Stimulated activated CD4-positive, alpha-beta T cell treated with anti-CD3 and anti-CD28 coated beads, Interleukin-12 subunit alpha, Interleukin-12 subunit beta, amount 100 ng/mL, for 4 hours (primary cell): Measurements from ENCODE around the gene TYK2.
"Not testable (repeated sequence)": the region's sequence is repeated elsewhere in the genome, so short reads cannot be mapped to it uniquely, and the experiment has no call there.

Source experiments
- DNase-seq: peaks from one replicate; pipeline ENCODE4 v3.0.0-alpha.2; 2020

TYK2 gene

DNA sequence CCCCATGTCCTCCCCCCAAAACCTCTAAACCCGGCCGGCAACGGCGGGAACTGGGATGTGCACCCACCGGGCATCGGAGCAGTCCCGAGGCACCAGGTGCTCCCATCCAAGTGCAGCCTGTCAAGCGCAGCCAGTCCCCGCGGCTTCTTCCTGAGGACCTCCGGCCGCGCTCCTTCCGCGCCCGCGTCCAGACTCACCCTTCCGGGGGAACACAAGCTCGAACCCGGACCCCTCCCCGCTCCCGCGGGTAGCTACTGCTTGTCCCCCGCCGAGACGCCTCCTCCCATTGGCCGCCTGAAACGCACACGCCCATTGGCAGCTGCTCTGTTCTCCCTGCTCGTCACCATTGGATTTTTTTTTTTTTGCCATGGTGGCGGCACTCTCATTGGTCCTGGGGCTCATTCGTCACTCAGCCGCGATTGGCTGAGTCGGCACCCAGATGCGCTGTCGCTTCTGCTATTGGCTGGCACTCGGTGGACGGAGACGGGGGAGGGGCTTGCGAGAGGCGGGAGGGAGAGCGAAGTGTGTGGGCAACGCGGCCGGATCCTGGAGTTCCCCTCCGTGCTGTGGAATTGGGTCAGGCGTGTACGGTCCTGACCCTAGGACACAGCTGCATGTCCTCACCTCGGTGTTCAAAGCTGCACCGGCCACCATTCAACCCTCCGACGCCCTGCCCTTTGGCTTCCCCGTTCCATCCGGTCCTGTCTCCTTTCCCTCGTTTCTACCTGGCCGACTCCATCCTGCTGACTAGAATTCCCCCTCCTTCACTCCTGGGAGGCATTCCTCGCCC, at the start of gene TYK2:
Gene TYK2, minus strand, starts transcription at position 260 of the 790 bp plus-strand sequence. CDS start 2,166 bp downstream, outside the sequence.
- DNase-seq, result peak; percentile 94

- no peak for DNase-seq
These were observed 48.6 kb upstream of the TYK2 start for GRCh38 chr19:10428996-10429381.

DNA sequence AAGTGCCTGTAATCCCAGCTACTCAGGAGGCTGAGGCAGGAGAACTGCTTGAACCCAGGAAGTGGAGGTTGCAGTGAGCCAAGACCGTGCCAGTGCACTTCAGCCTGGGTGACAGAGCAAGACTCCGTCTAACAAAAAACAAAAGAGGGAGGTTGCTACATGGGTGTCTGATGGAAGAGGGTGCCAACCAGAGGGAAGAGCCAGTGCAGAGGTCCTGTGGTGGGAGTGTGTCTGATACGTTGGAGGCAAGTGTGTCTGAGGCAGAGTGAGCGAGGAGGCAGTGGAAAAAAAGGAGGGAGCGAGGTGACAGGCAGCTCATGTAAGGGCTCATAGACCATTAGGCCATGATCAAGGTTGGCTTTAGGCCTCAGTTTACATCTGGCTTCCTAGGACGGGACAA, 46.8 kb upstream of the TYK2 start:
- DNase-seq, result no peak

GRCh38 chr19:10424011-10424637, 43.8 kb upstream of the TYK2 start:
- peak; percentile 68 for DNase-seq

DNA sequence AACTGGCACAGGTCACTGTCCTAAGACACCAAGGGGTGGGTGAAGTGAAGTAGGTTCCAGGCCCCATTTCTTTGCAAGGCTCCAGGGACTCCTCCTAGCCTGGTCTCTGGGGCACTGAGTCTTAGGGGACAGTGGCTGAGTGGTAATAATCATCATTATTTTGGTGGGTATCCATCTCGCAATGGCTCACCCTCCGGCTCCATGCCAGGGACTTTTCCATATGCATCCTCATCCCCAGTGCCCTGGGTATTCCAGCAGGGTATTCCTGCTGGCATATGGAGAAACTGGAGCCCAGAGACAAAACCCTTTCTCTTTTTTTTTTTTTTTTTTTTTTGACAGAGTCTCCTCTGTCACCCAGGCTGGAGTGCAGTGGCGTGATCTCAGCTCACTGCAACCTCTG, 42.5 kb upstream of the TYK2 start:
- no peak for DNase-seq

DNA sequence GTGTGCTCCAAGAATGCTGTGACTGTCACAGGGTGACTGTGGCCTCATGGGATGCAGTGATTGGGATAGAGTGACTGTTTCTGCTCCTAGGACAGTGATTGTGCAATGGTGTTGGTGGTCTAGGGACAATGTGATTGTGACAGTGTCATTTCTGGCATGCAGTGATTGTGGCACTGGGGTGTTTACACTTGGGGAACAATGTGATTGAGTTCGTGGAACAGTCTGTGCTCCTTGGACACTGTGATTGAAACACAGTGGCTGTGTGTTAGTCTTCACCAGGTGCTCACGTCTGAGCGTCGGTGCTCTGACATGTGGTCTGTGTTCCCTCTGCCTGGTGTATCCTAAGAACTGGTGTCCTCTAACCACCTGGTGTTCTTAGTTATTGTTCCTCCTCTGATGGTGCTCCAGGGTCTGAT, 41.7 kb upstream of the TYK2 start:
- no peak for DNase-seq

DNA sequence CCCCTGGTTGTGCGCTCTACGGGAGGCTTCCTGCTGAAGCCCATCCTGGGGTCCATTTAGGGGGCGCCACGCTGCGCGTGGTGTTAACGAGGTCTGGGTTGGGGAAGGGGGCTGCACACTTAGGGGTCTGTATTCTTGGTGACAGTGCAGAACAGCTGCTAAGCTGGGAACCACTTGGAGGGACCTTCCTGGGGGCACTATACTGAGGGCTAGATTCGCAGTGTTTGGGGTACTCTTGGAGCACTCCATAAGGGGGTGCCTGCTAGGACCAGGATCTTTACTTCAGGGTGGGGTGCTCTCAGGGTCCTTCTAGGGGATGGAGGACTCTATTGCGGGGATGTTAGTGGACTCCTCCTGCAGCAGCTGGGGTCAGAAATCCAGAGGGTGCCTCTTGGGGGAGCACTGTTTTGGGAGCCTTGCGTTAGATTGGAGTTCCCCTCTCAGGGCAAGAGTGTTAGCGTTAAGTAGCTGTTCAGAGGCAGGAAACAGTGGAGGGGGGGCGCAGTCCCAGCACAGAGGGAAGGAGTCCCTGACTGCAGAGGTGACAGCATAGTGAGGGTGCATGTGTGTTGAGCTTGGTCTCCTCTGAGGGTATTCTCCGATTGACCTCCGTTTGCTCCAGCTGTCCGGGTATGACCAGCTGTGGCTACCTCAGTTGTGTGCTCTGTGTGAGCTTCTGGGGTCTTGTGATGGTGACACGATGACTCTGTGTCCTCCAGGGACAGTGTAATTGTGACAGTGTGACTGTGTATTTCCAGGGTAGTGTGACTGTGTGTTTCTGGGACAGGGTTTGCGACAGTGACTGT, 41.1 kb upstream of the TYK2 start:
- DNase-seq, result no peak

DNA sequence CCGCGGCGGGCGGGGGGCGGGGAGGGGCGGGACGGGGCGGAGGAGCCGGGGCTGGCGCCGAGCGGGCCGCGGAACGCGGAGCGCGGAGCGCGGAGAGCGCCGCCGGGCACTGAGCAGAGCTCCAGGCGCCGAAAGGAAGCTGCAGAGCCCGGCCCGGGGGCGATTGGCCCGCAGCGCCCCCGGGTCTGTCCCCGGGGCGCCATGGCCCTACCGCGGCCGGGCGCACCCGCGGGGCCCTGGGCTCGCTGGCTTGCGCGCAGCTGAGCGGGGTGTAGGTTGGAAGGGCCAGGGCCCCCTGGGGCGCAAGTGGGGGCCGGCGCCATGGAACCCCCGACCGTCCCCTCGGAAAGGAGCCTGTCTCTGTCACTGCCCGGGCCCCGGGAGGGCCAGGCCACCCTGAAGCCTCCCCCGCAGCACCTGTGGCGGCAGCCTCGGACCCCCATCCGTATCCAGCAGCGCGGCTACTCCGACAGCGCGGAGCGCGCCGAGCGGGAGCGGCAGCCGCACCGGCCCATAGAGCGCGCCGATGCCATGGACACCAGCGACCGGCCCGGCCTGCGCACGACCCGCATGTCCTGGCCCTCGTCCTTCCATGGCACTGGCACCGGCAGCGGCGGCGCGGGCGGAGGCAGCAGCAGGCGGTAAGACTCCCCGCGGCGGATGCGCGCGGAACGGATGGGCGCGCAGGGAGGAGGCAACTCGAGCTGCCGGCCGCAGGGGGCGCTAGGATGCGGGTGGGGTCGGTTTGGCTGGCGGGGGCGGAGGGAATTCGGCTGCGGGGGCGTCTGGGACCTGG, 40.3 kb upstream of the TYK2 start, which contains the start of gene PDE4A:
Gene PDE4A, plus strand, starts transcription at position 95 of the 796 bp plus-strand sequence. Its CDS starts 227 bp downstream, at position 322.
- DNase-seq, result no peak

- no peak for DNase-seq
These were observed 39.5 kb upstream of the TYK2 start for GRCh38 chr19:10419646-10420443.

DNA sequence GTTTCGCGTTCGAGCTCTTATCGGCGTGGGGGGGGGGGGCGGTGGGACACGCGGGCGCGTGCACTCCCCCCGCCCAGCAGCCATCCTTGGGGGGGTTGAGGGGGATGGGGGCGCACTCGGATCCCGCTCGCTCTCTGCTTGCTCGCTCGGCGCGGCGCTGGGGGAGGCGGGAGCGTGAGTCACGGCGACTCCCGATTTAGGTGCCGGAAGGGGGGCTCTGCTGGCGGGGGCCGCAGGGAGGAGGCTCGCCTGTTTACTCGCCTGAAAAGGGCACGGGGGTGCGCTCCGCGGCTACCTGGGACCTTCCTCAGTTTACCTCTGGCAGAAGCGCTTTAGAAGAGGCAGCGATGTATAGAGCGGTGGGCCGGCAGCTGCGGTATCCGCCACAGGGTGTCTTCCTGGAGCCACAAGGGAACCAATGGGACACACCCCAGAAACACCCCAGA, 38.9 kb upstream of the TYK2 start:
- DNase-seq, result no peak

- no peak for DNase-seq
These were observed 38.3 kb upstream of the TYK2 start for GRCh38 chr19:10418485-10419199.

DNA sequence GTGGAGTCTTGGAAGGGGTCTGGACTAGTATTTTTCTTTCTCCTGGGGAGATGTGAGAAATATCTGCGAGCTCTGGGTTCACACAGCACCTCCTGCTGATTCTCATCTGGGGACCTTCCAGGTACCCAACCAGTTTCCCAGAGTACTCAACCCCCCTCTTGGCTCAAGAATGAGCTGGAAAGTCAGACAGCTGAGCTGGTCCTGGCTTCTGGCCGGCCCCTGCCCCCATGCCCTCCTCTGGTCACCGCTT, 37.8 kb upstream of the TYK2 start:
- DNase-seq, result no peak

GRCh38 chr19:10417541-10418234, 37.3 kb upstream of the TYK2 start:
- no peak for DNase-seq

DNA sequence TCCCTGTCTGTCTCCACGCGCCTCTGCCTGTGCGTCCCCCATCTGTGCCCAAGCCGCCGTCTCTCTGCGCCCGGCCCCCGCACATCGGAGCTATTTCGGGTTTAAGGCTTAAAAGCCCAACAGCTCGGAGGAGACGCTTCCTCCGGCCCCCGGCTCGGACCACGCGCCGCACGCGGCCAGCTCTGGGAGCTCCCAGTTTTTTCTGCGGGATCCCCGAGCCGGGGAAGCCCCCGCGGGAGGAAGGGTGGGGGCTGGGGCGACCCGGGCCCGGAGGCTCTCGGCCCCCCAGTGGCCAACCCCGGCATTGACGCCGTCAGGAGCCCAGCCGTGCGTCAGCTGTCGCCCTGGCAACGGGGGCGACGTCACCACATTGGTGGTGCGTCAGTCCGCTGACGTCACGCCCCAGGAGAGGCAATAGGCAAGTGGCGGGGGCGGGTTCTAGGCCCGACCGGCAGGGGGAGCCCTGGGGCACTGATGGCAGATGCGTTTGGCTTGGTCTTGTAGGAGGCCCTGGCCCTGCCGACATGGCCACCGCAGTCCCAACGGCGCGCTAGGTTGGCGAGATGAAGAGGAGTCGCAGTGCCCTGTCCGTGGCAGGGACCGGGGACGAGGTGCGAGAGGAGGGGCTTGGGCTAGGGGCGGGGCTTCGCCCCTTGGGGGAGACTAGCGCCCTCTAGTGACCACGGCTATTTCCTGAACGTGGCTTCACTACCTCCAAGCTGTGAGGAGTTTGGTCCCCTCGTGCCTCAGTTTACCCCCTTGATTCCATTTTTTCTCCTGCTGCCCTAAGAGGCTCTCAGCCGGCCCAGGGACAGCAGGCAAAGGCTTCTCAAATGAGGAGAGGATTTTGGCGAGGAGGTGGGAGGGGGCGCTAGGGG, 36.2 kb upstream of the TYK2 start:
- DNase-seq, result peak; percentile 92

GRCh38 chr19:10416083-10416379, 35.7 kb upstream of the TYK2 start:
- DNase-seq, result no peak

GRCh38 chr19:10412257-10412977, 32.0 kb upstream of the TYK2 start:
- DNase-seq, result no peak

DNA sequence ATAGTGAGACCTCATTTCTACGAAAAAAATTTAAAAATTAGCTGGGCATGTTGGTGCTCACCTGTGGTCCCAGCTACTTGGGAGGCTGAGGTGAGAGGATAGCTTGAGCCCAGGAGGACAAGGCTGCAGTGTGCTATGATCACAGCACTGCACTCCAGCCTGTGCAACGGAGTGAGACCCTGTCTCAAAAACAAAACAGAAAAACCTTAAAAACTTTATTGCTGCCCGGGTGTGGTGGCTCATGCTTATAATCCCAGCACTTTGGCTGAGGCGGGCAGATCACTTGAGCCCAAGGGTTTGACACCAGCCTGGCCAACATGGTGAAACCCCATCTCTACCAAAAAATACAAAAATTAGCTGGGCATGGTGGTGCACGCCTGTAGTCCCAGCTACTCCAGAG, 30.9 kb upstream of the TYK2 start:
- DNase-seq, result not testable (repeated sequence)

DNA sequence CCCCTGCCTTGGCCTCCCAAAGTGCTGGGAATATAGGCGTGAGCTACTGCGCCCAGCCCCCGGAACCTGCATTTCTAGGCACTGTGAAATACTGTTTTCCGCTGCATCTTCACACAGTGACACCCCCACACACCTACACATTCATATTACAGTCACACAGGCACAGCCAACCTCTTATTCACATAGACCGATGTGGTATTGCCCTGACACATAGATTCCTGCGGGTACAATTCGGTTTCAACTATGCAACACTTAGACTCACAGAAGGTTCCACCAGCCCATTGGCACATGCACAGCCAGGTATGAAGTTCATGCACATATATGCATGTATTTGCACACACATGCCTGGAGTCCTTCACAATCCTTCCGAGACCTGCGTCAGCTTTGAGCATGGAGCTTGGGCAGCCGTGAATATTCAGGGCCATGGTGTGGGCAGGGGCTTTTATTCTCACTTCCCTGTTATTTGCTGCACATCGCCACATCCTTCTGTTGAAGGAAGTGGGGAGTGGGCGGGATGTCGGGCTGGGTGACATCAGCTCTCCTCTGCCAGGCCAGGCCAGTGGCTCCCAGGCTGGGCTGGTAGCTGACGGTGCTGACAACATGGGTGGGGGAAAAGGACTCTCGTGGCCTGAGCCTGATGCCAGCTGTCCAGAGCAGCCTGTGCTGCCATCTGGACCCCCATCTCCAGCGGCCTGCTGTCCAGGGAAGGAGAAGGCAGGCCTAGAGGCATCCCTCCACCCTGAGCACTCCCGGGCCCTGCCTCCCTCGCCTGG, 28.3 kb upstream of the TYK2 start:
- DNase-seq, result no peak
